GM19372 (cell line): ENCODE results near the gene SIPA1L3.
"Not testable (repeated sequence)": the region's sequence is repeated elsewhere in the genome, so short reads cannot be mapped to it uniquely, and the experiment has no call there.

Experiments
- ATAC-seq: cut with Tn5 transposase; IDR thresholded peaks from one replicate; pipeline ENCODE4 v1.9.1; 2021; ENCODE audit warnings: mild to moderate bottlenecking, low read depth, moderate library complexity; ENCODE audit not compliant: unreplicated experiment

Gene SIPA1L3

DNA sequence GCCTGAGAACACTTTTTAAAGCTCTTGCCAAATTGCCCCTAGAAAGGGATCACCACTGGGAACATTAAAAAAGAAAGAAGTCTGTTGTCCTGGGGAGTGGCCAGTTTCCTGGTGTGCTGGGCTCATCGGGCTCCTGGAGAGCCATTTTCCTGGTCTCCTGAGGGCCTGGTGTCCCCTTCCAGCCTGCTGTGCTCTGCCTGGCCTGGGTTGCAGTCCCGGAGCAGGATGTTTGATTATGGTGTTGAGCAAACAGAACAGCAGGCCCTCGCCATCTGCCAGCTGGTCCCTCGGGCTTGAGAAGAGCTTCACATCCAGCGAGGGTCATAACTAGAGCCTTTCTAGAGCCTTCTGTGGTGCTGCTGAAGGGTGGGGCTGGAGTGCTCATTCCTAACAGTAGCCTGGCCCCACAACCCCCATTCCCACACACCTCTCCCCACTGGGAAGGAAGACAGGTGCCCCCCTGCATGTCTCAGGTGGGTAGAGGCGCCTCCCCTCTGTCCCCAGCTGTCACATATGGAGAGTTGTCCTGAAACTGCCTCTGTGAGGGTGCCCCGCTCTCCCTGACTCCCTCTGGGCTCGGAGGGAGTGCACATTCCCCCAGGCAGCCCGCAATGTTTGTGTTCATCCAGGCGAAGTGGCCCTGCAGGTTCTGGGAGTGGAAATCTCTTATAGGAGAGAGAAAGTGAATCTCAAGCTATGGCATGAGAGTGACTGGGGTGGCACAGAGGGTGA is 151.1 kb downstream of the SIPA1L3 start:
- ATAC-seq, result no peak

- ATAC-seq, result no peak
Observed at GRCh38 chr19:38059897-38060296, 152.9 kb downstream of the SIPA1L3 start.

- no peak for ATAC-seq
Observed at GRCh38 chr19:38060331-38060730, 153.3 kb downstream of the SIPA1L3 start.

- no peak for ATAC-seq
Observed at GRCh38 chr19:38061294-38061693, 154.3 kb downstream of the SIPA1L3 start.

- ATAC-seq, result no peak
Observed at GRCh38 chr19:38062959-38063761, 156.2 kb downstream of the SIPA1L3 start.

DNA sequence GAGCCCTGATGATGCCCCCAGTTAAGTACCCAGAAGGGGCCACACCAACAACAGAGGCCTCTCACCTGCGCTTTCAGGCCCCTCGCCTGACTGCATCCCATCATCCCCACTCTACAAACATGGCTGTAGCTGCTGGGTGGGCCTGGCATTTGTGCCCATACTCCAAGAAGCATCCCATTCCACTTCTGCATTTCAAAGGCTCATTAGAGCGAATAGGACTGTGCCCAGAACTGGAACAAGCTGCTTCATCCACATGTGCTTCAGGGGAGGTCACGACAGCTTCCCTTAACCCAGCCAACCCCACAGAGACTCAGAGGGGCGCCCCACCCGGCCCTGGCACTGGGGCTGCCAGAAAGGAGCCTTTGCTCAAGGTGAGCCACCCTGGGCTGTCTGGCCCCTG is 156.9 kb downstream of the SIPA1L3 start:
- no peak for ATAC-seq

DNA sequence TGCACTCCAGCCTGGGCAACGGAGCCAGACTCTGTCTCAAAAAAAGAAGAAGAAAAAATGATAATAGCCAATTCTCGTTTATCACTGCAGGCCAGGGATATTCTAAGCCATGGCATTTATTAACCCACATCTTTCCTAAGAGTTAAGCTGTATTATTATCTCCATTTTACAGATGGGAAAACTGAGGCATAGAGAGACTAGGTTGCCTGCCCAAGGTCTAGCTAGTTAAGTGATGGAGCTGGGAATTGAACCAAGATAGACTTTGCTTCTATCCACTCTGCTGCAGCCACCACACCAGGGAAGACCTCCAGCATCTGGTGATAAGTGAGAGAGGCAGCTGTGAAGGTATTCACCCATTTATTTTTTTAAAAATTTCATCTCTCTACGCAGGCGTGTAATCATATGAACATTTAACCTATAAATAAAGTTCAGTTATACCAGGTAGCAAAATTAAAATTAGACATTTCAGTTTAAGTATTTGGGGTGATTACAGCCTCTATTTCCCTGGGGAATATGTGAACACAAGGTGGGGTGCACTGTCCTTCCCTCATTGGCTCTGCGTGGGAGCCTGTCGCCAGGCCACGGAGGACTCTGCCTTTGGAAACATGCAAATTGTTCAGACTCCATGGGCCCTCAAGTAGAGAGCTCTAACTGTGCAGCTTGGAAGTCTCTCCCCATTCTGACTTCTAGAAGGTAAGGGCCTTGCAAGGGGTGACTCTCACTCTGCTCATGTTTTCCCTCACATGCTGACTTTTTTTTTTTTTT is 157.8 kb downstream of the SIPA1L3 start:
- ATAC-seq, result no peak

DNA sequence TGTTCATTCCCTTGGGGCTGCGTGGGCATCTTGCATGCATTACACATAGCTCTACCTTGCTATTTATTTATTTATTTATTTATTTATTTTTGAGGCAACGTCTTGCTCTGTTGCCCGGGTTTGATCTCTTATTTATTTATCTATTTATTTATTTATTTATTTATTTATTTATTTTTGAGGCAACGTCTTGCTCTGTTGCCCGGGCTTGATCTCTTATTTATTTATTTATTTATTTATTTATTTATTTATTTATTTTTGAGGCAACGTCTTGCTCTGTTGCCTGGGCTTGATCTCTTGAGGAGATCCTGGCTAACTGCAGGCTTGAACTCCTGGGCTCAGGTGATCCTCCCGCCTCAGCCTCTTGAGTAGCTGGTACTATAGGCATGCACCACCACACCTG is 158.8 kb downstream of the SIPA1L3 start:
- not testable (repeated sequence) for ATAC-seq

DNA sequence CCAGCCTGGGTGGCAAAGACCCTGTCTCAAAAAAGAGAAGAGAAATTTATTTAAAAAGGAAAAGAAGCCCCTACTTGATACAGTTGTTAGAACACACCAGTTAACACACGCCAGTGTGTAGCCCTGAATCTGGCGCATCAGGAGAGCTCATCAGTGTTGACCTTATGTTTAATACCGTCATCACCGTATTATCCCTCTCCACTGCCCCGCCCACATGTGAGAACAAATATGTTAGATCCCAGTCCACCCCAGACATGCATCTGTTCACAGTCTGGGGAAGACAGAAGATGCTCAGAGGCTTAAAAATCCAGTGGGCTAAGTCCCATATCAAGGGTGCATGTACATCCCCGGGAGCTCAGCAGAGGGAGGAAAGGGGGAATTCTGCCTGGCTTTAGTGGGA is 161.8 kb downstream of the SIPA1L3 start:
- no peak for ATAC-seq

GRCh38 chr19:38070573-38070972 is 163.6 kb downstream of the SIPA1L3 start:
- no peak for ATAC-seq

- ATAC-seq, result not testable (repeated sequence)
Observed at GRCh38 chr19:38071054-38071453, 164.0 kb downstream of the SIPA1L3 start.

DNA sequence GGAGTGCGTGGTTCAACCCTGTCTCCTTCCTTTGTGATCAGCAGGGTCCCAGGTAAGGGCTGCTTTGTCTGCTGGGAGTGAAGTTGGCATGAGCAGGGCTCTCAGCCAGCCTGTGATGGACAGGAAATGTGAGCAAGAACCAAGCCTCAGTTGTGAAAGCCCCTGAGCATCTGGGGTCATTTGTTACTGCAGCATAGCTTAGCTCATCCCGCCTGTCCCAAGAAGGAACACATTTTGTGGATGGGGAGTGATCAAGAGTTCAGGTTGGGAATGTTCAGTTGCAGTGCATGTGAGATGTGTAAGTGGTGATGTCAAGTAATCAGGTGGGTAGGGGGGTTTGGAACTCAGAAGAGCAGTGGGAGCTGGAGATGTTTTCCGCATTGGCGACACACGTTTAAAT is 164.6 kb downstream of the SIPA1L3 start:
- ATAC-seq, result no peak

GRCh38 chr19:38072776-38073750 is 166.1 kb downstream of the SIPA1L3 start:
- no peak for ATAC-seq

GRCh38 chr19:38073841-38074685 is 167.1 kb downstream of the SIPA1L3 start:
- no peak for ATAC-seq

- no peak for ATAC-seq
Observed at GRCh38 chr19:38076337-38076736, 169.3 kb downstream of the SIPA1L3 start.

GRCh38 chr19:38078302-38078930 is 171.4 kb downstream of the SIPA1L3 start:
- no peak for ATAC-seq

DNA sequence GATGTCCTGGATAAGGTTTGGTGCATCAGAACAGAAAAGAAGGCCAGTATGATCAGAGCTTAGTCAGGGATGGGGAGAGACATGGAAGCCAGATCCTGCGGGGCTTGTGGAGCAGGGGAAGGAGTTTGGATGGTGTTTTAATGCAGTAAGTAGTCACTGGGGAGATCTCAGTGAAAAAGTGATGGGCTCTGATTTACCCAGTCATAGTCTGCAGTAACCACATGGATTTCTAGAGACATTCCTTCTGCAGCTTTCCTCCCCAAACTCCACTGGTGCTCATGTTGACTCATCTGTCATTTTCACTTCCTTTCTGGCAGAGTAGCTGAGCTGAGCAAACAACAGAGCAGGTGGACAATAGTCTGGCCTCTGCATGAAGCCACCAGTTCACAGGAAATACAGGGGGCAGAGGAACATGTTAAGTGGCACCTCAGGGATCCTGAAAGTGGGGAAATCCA is 172.9 kb downstream of the SIPA1L3 start:
- no peak for ATAC-seq

DNA sequence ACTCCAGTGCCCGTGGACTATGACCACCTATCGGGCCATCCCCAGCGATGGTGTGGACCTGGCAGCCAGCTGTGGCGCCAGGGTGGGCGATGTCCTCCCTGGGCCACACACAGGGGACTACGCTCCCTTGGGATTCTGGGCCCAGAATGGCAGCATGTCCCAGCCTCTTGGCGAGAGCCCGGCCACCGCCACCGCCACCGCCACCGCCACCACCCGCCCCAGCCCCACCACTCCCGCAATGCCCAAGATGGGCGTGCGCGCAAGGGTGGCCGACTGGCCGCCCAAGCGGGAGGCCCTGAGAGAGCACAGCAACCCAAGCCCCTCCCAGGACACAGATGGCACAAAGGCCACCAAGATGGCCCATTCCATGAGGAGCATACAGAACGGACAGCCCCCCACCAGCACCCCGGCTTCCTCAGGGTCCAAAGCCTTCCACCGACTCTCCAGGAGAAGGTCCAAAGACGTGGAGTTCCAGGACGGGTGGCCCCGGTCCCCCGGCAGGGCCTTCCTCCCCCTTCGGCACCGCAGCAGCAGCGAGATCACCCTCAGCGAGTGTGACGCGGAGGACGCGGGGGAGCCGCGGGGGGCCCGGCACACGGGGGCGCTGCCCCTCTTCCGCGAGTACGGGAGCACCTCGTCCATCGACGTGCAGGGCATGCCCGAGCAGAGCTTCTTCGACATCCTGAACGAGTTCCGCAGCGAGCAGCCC is 174.7 kb downstream of the SIPA1L3 start:
- ATAC-seq, result no peak
